ENCODE measurements around the gene NRL. TPM values are rescaled to one million over a fixed set of nuclear protein-coding genes. Genes with fewer than 3 reads are reported as not detected.

NRL gene
- total RNA-seq, 4 donors from 2014 or later: 2.2 to 2.9 (median 2.3) TPM

DNA sequence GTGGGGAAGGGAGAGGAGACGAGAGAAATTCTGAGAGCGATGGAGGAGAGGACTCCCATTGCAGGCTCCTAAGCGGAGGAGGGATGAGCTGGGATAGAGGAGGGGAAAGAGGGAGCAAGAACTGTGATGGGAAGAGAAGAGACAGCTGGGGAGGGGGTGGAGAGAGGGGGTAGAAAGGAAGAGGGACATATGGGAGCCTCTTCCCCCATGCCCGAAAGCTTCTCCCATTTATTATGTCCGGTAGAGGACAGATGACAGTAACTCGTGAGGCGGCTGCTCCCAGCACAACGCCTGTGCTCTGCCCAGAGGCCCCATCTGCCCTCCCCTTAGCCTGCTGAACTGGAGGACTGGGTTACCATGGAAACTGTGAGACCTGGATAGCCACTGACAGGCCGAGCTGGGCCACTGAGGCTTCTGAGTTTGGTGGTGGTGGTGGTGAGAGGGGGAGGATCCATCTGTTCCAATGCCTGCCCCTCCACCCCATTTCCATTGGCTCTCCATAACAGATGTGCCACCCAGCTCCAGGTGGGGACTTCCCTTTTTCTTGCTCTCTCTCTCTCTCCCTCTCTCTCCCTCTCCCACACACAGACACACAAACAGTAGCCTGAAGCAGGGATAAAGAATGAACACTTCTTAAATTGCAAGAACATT, 35.1 kb downstream of the NRL start:
- no peak overlapping the region for H3K4me3 ChIP-seq
- no peaks in the 10 kb centered on the region for H3K36me3 ChIP-seq
- no peak overlapping the region for H3K27ac ChIP-seq
- WGBS: 86% methylated on average over 9 of the region's 9 CpGs
- H3K4me1 ChIP-seq: peaks cover 16% of the 10 kb centered on the region
- DNase-seq (ENCODE audit: low spot score in 2 of 2): no peak
- no peaks in the 10 kb centered on the region for H3K9me3 ChIP-seq
- no peak for TF ChIP-seq EP300 (IDR thresholded peaks at IDR 0.05)
- TF ChIP-seq, protein P1, sequence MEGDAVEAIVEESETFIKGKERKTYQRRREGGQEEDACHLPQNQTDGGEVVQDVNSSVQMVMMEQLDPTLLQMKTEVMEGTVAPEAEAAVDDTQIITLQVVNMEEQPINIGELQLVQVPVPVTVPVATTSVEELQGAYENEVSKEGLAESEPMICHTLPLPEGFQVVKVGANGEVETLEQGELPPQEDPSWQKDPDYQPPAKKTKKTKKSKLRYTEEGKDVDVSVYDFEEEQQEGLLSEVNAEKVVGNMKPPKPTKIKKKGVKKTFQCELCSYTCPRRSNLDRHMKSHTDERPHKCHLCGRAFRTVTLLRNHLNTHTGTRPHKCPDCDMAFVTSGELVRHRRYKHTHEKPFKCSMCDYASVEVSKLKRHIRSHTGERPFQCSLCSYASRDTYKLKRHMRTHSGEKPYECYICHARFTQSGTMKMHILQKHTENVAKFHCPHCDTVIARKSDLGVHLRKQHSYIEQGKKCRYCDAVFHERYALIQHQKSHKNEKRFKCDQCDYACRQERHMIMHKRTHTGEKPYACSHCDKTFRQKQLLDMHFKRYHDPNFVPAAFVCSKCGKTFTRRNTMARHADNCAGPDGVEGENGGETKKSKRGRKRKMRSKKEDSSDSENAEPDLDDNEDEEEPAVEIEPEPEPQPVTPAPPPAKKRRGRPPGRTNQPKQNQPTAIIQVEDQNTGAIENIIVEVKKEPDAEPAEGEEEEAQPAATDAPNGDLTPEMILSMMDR (IDR thresholded peaks at IDR 0.05): no peak
- TF ChIP-seq POLR2A (IDR thresholded peaks at IDR 0.05): no peak
- TF ChIP-seq POLR2AphosphoS5 (IDR thresholded peaks at IDR 0.05): no peak
- H3K27me3 ChIP-seq: no peaks in the 10 kb centered on the region

DNA sequence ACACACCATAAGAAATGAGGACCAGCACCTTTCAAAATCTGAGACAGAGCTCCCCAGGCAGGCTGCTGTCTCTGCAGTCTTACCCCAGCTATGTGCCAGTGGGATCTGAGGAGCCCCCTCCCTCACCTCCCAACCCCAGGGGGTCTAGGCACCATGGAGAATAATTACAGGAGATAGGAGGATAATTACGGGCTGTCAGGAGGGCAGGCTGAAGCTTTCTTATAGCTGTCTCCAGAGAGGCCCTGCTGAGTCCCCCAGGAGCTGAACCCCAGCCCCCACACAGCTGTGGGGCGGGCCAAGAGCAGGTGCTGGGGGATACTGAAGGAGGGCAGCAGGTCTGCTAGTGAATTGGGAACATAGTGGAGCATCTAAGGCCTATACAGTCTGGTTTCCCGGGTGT, 36.6 kb downstream of the NRL start:
- WGBS: 97% methylated on average over 3 of the region's 3 CpGs
- no peaks in the 10 kb centered on the region for H3K36me3 ChIP-seq
- H3K27ac ChIP-seq: no peak overlapping the region
- TF ChIP-seq EP300 (IDR thresholded peaks at IDR 0.05): no peak
- no peak for TF ChIP-seq POLR2AphosphoS5 (IDR thresholded peaks at IDR 0.05)
- TF ChIP-seq POLR2A (IDR thresholded peaks at IDR 0.05): no peak
- TF ChIP-seq, protein P1 (IDR thresholded peaks at IDR 0.05): no peak
- DNase-seq (ENCODE audit: low spot score in 2 of 2): no peak
- peaks cover 3% of the 10 kb centered on the region for H3K27me3 ChIP-seq
- no peak overlapping the region for H3K4me3 ChIP-seq
- no peaks in the 10 kb centered on the region for H3K9me3 ChIP-seq
- peaks cover 16% of the 10 kb centered on the region for H3K4me1 ChIP-seq

DNA sequence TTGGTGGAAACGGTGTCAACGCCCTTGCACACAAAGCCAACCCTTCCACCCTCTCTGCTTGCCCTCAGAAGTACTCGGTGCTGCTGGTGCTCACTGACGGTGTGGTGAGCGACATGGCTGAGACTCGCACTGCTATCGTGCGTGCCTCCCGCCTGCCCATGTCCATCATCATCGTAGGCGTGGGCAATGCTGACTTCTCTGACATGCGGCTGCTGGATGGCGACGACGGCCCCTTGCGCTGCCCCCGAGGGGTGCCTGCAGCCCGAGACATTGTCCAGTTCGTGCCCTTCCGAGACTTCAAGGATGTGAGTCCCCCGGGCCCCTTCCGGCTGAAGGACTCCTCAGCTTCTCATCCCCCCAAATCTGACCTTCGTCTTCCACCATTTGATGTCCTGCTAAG, 37.7 kb downstream of the NRL start:
- no peak overlapping the region for H3K4me3 ChIP-seq
- 96% methylated on average over 23 of the region's 23 CpGs for WGBS
- peaks cover 3% of the 10 kb centered on the region for H3K27me3 ChIP-seq
- no peaks in the 10 kb centered on the region for H3K9me3 ChIP-seq
- no peak for DNase-seq (ENCODE audit: low spot score in 2 of 2)
- H3K36me3 ChIP-seq: no peaks in the 10 kb centered on the region
- no peak overlapping the region for H3K27ac ChIP-seq
- peaks cover 23% of the 10 kb centered on the region for H3K4me1 ChIP-seq
- TF ChIP-seq, protein P1 (IDR thresholded peaks at IDR 0.05): no peak
- TF ChIP-seq POLR2AphosphoS5 (IDR thresholded peaks at IDR 0.05): no peak
- no peak for TF ChIP-seq POLR2A (IDR thresholded peaks at IDR 0.05)
- TF ChIP-seq EP300 (IDR thresholded peaks at IDR 0.05): no peak

DNA sequence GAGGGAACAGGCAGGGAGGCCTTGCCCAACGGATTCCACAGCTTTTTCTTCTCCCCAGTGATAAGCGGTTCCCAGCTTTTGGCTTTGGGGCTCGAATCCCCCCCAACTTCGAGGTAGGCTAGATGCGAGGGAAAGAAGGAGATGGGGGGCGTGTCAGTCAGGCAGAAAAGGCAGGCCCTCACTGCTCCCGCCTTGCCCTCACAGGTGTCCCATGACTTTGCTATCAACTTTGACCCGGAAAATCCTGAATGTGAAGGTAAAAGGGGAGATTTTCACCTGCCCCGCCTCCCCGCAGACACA, 38.5 kb downstream of the NRL start:
- WGBS: 91% methylated on average over 10 of the region's 10 CpGs
- Histone ChIP-seq H3K9me3 (no peaks in the 10 kb centered on the region), H3K36me3 (no peaks in the 10 kb centered on the region), H3K4me1 (peaks cover 17% of the 10 kb centered on the region), H3K4me3 (no peak overlapping the region), H3K27ac (no peak overlapping the region), H3K27me3 (peaks cover 3% of the 10 kb centered on the region)
- TF ChIP-seq EP300 (IDR thresholded peaks at IDR 0.05) (no peak), POLR2A (IDR thresholded peaks at IDR 0.05) (no peak), POLR2AphosphoS5 (IDR thresholded peaks at IDR 0.05) (no peak)
- TF ChIP-seq, protein P1 (IDR thresholded peaks at IDR 0.05): no peak
- DNase-seq (ENCODE audit: low spot score in 2 of 2): no peak

DNA sequence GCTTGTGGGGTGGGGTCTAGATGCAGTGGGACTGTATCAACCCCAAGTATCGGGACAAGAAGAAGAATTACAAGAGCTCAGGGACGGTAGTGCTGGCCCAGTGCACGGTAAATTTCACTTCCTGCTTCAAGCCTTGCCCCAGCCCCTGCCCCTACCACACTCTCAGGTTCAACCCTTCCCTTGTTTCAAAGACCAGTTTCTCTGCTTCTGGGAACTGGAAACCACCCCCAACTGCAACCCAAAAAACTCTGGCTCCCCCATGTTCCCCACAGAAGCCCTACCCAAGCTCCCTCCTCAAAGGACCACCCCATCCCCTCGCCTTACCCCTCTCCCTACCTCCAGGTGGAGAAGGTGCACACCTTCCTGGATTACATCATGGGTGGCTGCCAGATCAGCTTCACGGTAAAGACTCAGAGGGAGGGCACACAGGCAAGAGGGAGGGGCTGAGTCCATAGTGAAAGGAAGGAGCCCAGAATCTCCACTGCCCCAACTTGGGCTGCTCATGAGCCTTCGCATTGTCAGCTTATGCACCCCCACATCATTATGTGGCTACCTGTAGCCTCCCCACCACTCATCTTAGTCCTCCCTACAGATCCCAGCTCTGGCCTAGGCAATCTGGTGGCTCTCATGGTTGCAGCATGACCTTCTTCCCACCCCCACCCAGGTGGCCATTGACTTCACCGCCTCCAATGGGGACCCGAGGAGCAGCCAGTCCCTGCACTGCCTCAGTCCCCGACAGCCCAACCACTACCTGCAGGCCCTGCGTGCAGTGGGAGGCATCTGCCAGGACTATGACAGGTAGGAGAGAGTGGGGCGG, 39.1 kb downstream of the NRL start:
- TF ChIP-seq POLR2A (IDR thresholded peaks at IDR 0.05): no peak
- TF ChIP-seq POLR2AphosphoS5 (IDR thresholded peaks at IDR 0.05): no peak
- no peak for TF ChIP-seq EP300 (IDR thresholded peaks at IDR 0.05)
- TF ChIP-seq, protein P1 (IDR thresholded peaks at IDR 0.05): no peak
- Histone ChIP-seq H3K27me3 (peaks cover 3% of the 10 kb centered on the region), H3K4me1 (peaks cover 11% of the 10 kb centered on the region), H3K9me3 (no peaks in the 10 kb centered on the region), H3K36me3 (no peaks in the 10 kb centered on the region), H3K27ac (no peak overlapping the region), H3K4me3 (no peak overlapping the region)
- WGBS: 80% methylated on average over 8 of the region's 11 CpGs
- no peak for DNase-seq (ENCODE audit: low spot score in 2 of 2)
